ENCODE data around the gene MASP1.

DNA sequence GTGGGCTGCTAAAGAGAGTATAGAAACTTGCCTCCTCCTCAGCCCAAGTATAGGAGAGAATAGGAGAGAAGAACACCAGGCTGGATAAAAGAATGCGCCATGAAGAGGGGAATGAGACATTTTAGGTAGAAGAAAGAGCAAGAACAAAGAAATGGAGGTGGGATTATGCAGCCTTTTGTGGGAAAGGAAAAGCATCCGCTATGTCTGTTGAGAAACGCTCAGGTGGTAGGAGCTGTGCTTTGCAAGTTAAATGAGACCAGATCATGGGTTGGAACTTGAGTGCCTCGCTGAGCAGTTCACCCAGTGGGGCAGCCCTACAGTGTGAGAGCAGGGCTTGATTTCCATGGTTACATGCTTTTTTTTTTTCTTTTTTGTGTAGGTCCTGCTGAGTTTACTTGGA lies 105.8 kb downstream of the MASP1 start:
- TF ChIP-seq, protein P1, sequence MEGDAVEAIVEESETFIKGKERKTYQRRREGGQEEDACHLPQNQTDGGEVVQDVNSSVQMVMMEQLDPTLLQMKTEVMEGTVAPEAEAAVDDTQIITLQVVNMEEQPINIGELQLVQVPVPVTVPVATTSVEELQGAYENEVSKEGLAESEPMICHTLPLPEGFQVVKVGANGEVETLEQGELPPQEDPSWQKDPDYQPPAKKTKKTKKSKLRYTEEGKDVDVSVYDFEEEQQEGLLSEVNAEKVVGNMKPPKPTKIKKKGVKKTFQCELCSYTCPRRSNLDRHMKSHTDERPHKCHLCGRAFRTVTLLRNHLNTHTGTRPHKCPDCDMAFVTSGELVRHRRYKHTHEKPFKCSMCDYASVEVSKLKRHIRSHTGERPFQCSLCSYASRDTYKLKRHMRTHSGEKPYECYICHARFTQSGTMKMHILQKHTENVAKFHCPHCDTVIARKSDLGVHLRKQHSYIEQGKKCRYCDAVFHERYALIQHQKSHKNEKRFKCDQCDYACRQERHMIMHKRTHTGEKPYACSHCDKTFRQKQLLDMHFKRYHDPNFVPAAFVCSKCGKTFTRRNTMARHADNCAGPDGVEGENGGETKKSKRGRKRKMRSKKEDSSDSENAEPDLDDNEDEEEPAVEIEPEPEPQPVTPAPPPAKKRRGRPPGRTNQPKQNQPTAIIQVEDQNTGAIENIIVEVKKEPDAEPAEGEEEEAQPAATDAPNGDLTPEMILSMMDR (IDR thresholded peaks at IDR 0.05), result no peak
- TF ChIP-seq, protein P2, sequence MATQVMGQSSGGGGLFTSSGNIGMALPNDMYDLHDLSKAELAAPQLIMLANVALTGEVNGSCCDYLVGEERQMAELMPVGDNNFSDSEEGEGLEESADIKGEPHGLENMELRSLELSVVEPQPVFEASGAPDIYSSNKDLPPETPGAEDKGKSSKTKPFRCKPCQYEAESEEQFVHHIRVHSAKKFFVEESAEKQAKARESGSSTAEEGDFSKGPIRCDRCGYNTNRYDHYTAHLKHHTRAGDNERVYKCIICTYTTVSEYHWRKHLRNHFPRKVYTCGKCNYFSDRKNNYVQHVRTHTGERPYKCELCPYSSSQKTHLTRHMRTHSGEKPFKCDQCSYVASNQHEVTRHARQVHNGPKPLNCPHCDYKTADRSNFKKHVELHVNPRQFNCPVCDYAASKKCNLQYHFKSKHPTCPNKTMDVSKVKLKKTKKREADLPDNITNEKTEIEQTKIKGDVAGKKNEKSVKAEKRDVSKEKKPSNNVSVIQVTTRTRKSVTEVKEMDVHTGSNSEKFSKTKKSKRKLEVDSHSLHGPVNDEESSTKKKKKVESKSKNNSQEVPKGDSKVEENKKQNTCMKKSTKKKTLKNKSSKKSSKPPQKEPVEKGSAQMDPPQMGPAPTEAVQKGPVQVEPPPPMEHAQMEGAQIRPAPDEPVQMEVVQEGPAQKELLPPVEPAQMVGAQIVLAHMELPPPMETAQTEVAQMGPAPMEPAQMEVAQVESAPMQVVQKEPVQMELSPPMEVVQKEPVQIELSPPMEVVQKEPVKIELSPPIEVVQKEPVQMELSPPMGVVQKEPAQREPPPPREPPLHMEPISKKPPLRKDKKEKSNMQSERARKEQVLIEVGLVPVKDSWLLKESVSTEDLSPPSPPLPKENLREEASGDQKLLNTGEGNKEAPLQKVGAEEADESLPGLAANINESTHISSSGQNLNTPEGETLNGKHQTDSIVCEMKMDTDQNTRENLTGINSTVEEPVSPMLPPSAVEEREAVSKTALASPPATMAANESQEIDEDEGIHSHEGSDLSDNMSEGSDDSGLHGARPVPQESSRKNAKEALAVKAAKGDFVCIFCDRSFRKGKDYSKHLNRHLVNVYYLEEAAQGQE (IDR thresholded peaks at IDR 0.05; ENCODE audit: insufficient read depth in 1 of 2, low read depth in 2 of 2, low read length in 1 of 2), result no peak
- TF ChIP-seq POLR2AphosphoS5 (IDR thresholded peaks at IDR 0.05; ENCODE audit: low read depth, low read length), result no peak
